Measurements from ENCODE around the gene NTS. TPM values are rescaled to one million over a fixed set of nuclear protein-coding genes. Genes with fewer than 3 reads are reported as not detected.

The NTS gene
- total RNA-seq, 1 donor from 2014 or later: not detected

DNA sequence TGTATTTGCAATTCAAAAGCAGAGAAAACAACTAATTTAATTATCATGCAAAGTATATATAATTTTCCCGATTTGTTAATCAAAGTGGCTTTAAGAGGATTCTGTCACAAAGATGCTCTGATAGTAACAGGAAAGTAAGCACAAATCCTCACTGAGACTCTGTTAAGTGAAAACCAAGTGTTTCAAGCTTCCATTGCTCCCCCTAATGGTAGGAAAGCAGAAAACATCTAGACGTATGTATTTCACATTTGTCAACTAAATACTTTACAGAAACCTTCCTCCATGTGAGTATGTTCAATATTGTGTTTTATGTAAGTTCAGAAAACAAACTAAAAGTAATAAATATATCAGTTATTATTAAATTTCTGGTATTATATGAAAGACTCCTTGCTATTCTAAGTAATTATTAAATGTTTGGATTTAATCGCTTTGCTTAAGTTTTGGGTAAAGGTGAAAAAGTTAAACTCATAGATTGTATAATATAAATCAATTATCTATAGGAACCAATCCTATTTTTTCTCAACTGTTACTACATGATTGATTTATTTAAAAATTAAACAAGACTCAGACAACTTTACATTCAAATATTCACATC, 1.5 kb upstream of the NTS start:
- no peak overlapping the region for H3K9ac ChIP-seq
- H3K9me3 Mint-ChIP-seq: no peaks in the 10 kb centered on the region
- no peaks in the 10 kb centered on the region for H3K36me3 ChIP-seq
- no peaks in the 10 kb centered on the region for H3K9me3 ChIP-seq (ENCODE audit: low read depth)
- H3F3A ChIP-seq (ENCODE audit: low read depth): no peaks in the 10 kb centered on the region
- no peak overlapping the region for H3K4me3 ChIP-seq
- H3K4me3 Mint-ChIP-seq: no peak overlapping the region
- TF ChIP-seq, protein P1, sequence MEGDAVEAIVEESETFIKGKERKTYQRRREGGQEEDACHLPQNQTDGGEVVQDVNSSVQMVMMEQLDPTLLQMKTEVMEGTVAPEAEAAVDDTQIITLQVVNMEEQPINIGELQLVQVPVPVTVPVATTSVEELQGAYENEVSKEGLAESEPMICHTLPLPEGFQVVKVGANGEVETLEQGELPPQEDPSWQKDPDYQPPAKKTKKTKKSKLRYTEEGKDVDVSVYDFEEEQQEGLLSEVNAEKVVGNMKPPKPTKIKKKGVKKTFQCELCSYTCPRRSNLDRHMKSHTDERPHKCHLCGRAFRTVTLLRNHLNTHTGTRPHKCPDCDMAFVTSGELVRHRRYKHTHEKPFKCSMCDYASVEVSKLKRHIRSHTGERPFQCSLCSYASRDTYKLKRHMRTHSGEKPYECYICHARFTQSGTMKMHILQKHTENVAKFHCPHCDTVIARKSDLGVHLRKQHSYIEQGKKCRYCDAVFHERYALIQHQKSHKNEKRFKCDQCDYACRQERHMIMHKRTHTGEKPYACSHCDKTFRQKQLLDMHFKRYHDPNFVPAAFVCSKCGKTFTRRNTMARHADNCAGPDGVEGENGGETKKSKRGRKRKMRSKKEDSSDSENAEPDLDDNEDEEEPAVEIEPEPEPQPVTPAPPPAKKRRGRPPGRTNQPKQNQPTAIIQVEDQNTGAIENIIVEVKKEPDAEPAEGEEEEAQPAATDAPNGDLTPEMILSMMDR (IDR thresholded peaks at IDR 0.05): peak; percentile 83
- TF ChIP-seq EZH2phosphoT487 (IDR thresholded peaks at IDR 0.05) (no peak), EZH2 (IDR thresholded peaks at IDR 0.05) (no peak)
- H3K27ac Mint-ChIP-seq: no peak overlapping the region
- H3K79me2 ChIP-seq (ENCODE audit: low read depth): no peaks in the 10 kb centered on the region
- H3K27me3 ChIP-seq: no peaks in the 10 kb centered on the region
- H2AFZ ChIP-seq (replicated peaks): no peak overlapping the region
- peaks cover 6% of the 10 kb centered on the region for H3K4me1 Mint-ChIP-seq
- no peak overlapping the region for H3K27ac ChIP-seq
- peak; percentile 71 for DNase-seq (ENCODE audit: low spot score)
- no peak overlapping the region for H3K4me2 ChIP-seq
- no peaks in the 10 kb centered on the region for H3K27me3 Mint-ChIP-seq (ENCODE audit: insufficient read depth, low read depth)
- no peaks in the 10 kb centered on the region for H4K20me1 ChIP-seq (ENCODE audit: low read depth)
- H3K4me1 ChIP-seq: peaks cover 6% of the 10 kb centered on the region
- H3K36me3 Mint-ChIP-seq: no peaks in the 10 kb centered on the region

DNA sequence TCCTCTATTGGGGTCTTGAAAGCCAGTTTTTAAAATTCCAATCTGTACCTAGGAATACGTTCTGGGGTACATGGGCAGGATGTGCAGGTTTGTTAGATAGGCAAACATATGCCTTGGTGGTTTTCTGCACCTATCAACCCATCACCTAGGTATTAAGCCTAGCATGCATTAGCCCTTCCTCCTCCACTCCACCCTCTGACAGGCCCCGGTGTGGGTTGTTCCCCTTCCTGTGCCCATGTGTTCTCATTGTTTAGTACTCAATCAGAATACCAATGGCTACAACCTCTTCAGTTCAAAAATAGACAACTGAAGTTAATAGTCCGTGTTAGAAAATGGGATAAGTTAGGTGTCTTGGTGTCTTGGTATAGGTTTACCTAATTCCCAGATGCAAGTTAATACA, 3.4 kb downstream of the NTS start:
- Mint-ChIP-seq H3K27me3 (ENCODE audit: insufficient read depth, low read depth) (no peaks in the 10 kb centered on the region), H3K36me3 (no peaks in the 10 kb centered on the region), H3K4me1 (peaks cover 6% of the 10 kb centered on the region), H3K27ac (no peak overlapping the region), H3K4me3 (no peak overlapping the region), H3K9me3 (no peaks in the 10 kb centered on the region)
- Histone ChIP-seq H3F3A (ENCODE audit: low read depth) (peaks cover 6% of the 10 kb centered on the region), H3K4me3 (no peak overlapping the region), H3K9me3 (ENCODE audit: low read depth) (no peaks in the 10 kb centered on the region), H3K9ac (no peak overlapping the region), H2AFZ (replicated peaks) (no peak overlapping the region), H3K27ac (no peak overlapping the region), H3K36me3 (no peaks in the 10 kb centered on the region), H3K4me2 (no peak overlapping the region), H4K20me1 (ENCODE audit: low read depth) (no peaks in the 10 kb centered on the region), H3K79me2 (ENCODE audit: low read depth) (no peaks in the 10 kb centered on the region), H3K27me3 (no peaks in the 10 kb centered on the region), H3K4me1 (peaks cover 6% of the 10 kb centered on the region)
- DNase-seq (ENCODE audit: low spot score): no peak
- TF ChIP-seq, protein P1 (IDR thresholded peaks at IDR 0.05): no peak
- TF ChIP-seq EZH2phosphoT487 (IDR thresholded peaks at IDR 0.05): no peak
- no peak for TF ChIP-seq EZH2 (IDR thresholded peaks at IDR 0.05)

DNA sequence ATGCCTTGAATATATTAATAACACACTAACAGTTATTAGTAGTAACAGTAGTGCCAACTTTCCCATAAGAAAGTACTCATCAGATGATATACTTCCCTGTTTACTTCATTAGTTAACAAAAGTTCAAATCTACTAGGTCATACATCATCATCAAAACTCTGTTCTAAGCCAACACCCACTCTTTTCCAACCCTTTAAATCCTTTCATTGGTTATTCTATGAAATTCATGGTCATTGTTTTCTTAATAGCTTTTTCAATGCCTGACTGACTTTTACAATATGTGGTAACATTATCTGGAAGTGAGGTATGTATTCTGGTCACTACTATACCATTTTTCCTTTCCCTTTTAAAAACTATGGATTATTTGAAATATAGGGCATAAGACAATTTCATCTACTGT, 9.7 kb downstream of the NTS start:
- Histone ChIP-seq H3K4me2 (no peak overlapping the region), H3K9me3 (ENCODE audit: low read depth) (no peaks in the 10 kb centered on the region)

More for the DNA sequence above, 9.7 kb downstream of the NTS start:
- Mint-ChIP-seq H3K4me3 (no peak overlapping the region), H3K27me3 (ENCODE audit: insufficient read depth, low read depth) (no peaks in the 10 kb centered on the region), H3K27ac (no peak overlapping the region), H3K4me1 (no peaks in the 10 kb centered on the region), H3K9me3 (no peaks in the 10 kb centered on the region), H3K36me3 (no peaks in the 10 kb centered on the region)
- Histone ChIP-seq H3K36me3 (no peaks in the 10 kb centered on the region), H4K20me1 (ENCODE audit: low read depth) (no peaks in the 10 kb centered on the region), H2AFZ (replicated peaks) (no peak overlapping the region), H3K4me3 (no peak overlapping the region), H3F3A (ENCODE audit: low read depth) (peaks cover under 1% of the 10 kb centered on the region), H3K79me2 (ENCODE audit: low read depth) (no peaks in the 10 kb centered on the region), H3K27me3 (no peaks in the 10 kb centered on the region), H3K4me1 (no peaks in the 10 kb centered on the region), H3K27ac (no peak overlapping the region), H3K9ac (no peak overlapping the region)
- TF ChIP-seq EZH2phosphoT487 (IDR thresholded peaks at IDR 0.05) (no peak), EZH2 (IDR thresholded peaks at IDR 0.05) (no peak)
- TF ChIP-seq, protein P1 (IDR thresholded peaks at IDR 0.05): no peak
- DNase-seq (ENCODE audit: low spot score): no peak
